Neural cell (in vitro differentiated cells): ENCODE results near the gene RPL28. TPM values are rescaled to one million over a fixed set of nuclear protein-coding genes. Genes with fewer than 3 reads are reported as not detected.

Source experiments
- H2AFZ ChIP-seq: fragments of 200-600, 300-800 bp; sonication (generic), shearing (Covaris generic); 2 replicates; pipeline ENCODE4 v1.6.0; 2014; ENCODE audit warnings: low read depth, mild to moderate bottlenecking, antibody characterized with exemption, low read length, moderate library complexity
- H3F3A ChIP-seq: fragments of 200-600 bp; shearing (Covaris generic); 2 replicates; pipeline ENCODE4 v1.6.1; 2016; ENCODE audit warnings: mild to moderate bottlenecking, moderate library complexity, mixed read lengths, antibody characterized with exemption, low read length; ENCODE audit not compliant: insufficient read depth, poor library complexity, severe bottlenecking
- H3K27ac ChIP-seq: fragments of 200-600, 300-800 bp; sonication (generic), shearing (Covaris generic); 2 replicates; pipeline ENCODE4 v1.5.1; 2014; ENCODE audit warnings: mild to moderate bottlenecking, low read length, moderate library complexity
- H3K27me3 ChIP-seq: fragments of 300-800, 200-600 bp; sonication (generic), shearing (Covaris generic); 2 replicates; pipeline ENCODE4 v1.6.0; 2014; ENCODE audit warnings: mild to moderate bottlenecking, low read depth, low read length, moderate library complexity; ENCODE audit not compliant: insufficient read depth
- H3K36me3 ChIP-seq: fragments of 300-800, 200-600 bp; sonication (generic), shearing (Covaris generic); 2 replicates; pipeline ENCODE4 v1.5.1; 2014; ENCODE audit warnings: mild to moderate bottlenecking, antibody characterized with exemption, low read length, moderate library complexity; ENCODE audit not compliant: insufficient read depth
- H3K4me2 ChIP-seq: fragments of 300-800, 200-600 bp; sonication (generic), shearing (Covaris generic); 2 replicates; pipeline ENCODE4 v1.6.0; 2014; ENCODE audit warnings: mild to moderate bottlenecking, low read length
- H3K4me3 ChIP-seq: fragments of 300-800, 200-600 bp; sonication (generic), shearing (Covaris generic); 2 replicates; pipeline ENCODE4 v1.5.1; 2014; ENCODE audit warnings: mild to moderate bottlenecking, low read length, moderate library complexity
- H3K79me2 ChIP-seq: fragments of 200-600 bp; shearing (Covaris generic); replicated peaks from 2 replicates; pipeline ENCODE4 v1.6.0; 2014; ENCODE audit warnings: mild to moderate bottlenecking, low read length, moderate library complexity; ENCODE audit not compliant: insufficient read depth
- H3K9ac ChIP-seq: fragments of 300-800, 200-600 bp; sonication (generic), shearing (Covaris generic); 2 replicates; pipeline ENCODE4 v1.6.1; 2016; ENCODE audit warnings: mild to moderate bottlenecking, low read length, mixed read lengths
- H3K9me2 ChIP-seq: fragments of 200-600 bp; shearing (Covaris generic); 2 replicates; pipeline ENCODE4 v1.6.1; 2016; ENCODE audit warnings: mild to moderate bottlenecking, low read length, mixed read lengths; ENCODE audit not compliant: insufficient read depth
- H3K9me3 ChIP-seq: fragments of 200-600, 300-800 bp; sonication (generic), shearing (Covaris generic); 2 replicates; pipeline ENCODE4 v1.6.1; 2016; ENCODE audit warnings: mild to moderate bottlenecking, mixed run types, low read length, moderate library complexity, mixed read lengths
- H4K20me1 ChIP-seq: fragments of 200-600 bp; shearing (Covaris generic); 2 replicates; pipeline ENCODE4 v1.6.1; 2016; ENCODE audit warnings: mild to moderate bottlenecking, mixed run types; ENCODE audit not compliant: insufficient read depth
- CTCF ChIP-seq: fragments of 450-650 bp; IDR thresholded peaks from 2 replicates; pipeline ENCODE4 v1.5.1; 2014; ENCODE audit warnings: antibody characterized with exemption, mild to moderate bottlenecking, moderate library complexity; ENCODE audit not compliant: poor library complexity, severe bottlenecking
- EP300 ChIP-seq: fragments of 450-650 bp; conservative IDR thresholded peaks from 2 replicates; pipeline ENCODE4 v1.6.1; 2014; ENCODE audit warnings: antibody characterized with exemption, mild to moderate bottlenecking, moderate library complexity; ENCODE audit not compliant: poor library complexity, severe bottlenecking
- EZH2 ChIP-seq: fragments of 200-600, 300-800 bp; shearing (Covaris generic), sonication (generic); IDR thresholded peaks from 2 replicates; pipeline ENCODE4 v1.6.1; 2014; ENCODE audit warnings: antibody characterized with exemption, low read length, borderline replicate concordance, mild to moderate bottlenecking; ENCODE audit not compliant: insufficient read depth, poor library complexity, severe bottlenecking
- MXI1 ChIP-seq: fragments of 450-650 bp; conservative IDR thresholded peaks from 2 replicates; pipeline ENCODE4 v1.6.1; 2014; ENCODE audit warnings: antibody characterized with exemption, mild to moderate bottlenecking; ENCODE audit not compliant: poor library complexity, severe bottlenecking
- POLR2AphosphoS5 ChIP-seq: IDR thresholded peaks from 2 replicates; pipeline ENCODE4 v1.6.1; 2012
- RAD21 ChIP-seq: fragments of 450-650 bp; conservative IDR thresholded peaks from 2 replicates; pipeline ENCODE4 v1.6.1; 2014; ENCODE audit warnings: antibody characterized with exemption, mild to moderate bottlenecking, moderate library complexity
- REST ChIP-seq: IDR thresholded peaks from 2 replicates; pipeline ENCODE4 v1.6.1; 2012; ENCODE audit warnings: borderline replicate concordance
- SMC3 ChIP-seq: fragments of 450-650 bp; conservative IDR thresholded peaks from 2 replicates; pipeline ENCODE4 v1.6.1; 2014; ENCODE audit warnings: antibody characterized with exemption, mild to moderate bottlenecking, moderate library complexity; ENCODE audit not compliant: poor library complexity
- TAF1 ChIP-seq: IDR thresholded peaks from 2 replicates; pipeline ENCODE4 v1.6.1; 2012; ENCODE audit warnings: low read depth
- polyA plus RNA-seq: library from polyadenylated mRNA; depleted of rRNA; stranded (reverse); fragments of >200 nt; gene quantifications from 2 replicates; pipeline ENCODE4 v1.2.3, GENCODE V29; 2014

RPL28 gene
- polyA plus RNA-seq, 1 donor from 2014 or later, result 195 TPM

GRCh38 chr19:55340784-55341147 is 45.0 kb upstream of the RPL28 start:
- Histone ChIP-seq H3F3A (no peaks in the 10 kb centered on the region), H3K9ac (peak overlapping the region; percentile 99), H4K20me1 (peaks cover 5% of the 10 kb centered on the region), H3K27ac (peak overlapping the region; percentile 98), H3K27me3 (no peaks in the 10 kb centered on the region), H3K4me3 (peak overlapping the region; percentile 95), H3K79me2 (peaks cover 10% of the 10 kb centered on the region), H3K9me3 (no peaks in the 10 kb centered on the region), H3K4me2 (peak overlapping the region; percentile 100), H2AFZ (no peak overlapping the region), H3K36me3 (no peaks in the 10 kb centered on the region), H3K9me2 (no peaks in the 10 kb centered on the region)
- TF ChIP-seq EZH2 (no peak), POLR2AphosphoS5 (peak; percentile 36), SMC3 (peak; percentile 42), REST (peak; percentile 45), TAF1 (no peak), MXI1 (no peak), RAD21 (peak; percentile 57), EP300 (no peak), CTCF (peak; percentile 63)

DNA sequence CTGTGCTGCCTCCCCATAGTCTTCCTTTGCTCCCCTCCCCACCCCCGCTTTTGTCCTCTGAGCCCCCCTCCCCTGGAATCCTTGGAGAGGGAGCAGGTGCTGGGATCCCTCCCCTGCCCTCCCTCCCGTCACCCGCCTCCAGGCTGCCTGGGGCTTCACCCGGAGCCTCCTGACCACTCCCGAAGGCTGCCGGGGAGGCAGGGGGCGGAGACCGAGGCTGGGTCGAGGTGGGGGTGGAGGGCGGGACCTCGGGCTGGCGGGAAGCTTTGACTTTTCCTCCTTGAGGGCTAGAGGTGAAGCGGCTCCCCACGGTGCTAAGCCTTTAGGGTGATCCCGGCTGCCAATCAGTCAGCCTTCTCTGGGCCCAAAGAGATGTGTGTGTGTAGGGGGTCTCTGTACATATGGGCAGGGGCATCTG is 44.6 kb upstream of the RPL28 start:
- peak; percentile 43 for TF ChIP-seq POLR2AphosphoS5
- TF ChIP-seq SMC3, result no peak
- TF ChIP-seq MXI1, result peak; percentile 19
- TF ChIP-seq TAF1, result no peak
- TF ChIP-seq EZH2, result no peak
- no peak for TF ChIP-seq RAD21
- TF ChIP-seq REST, result no peak
- H3K9ac ChIP-seq, result peak overlapping the region; percentile 99

More for the DNA sequence above, 44.6 kb upstream of the RPL28 start:
- H3K4me3 ChIP-seq, result peak overlapping the region; percentile 95
- no peaks in the 10 kb centered on the region for H3K9me3 ChIP-seq
- H3K36me3 ChIP-seq, result no peaks in the 10 kb centered on the region
- no peaks in the 10 kb centered on the region for H3K9me2 ChIP-seq
- peak overlapping the region; percentile 98 for H3K27ac ChIP-seq
- H3K79me2 ChIP-seq, result peaks cover 10% of the 10 kb centered on the region
- H2AFZ ChIP-seq, result no peak overlapping the region
- peak overlapping the region; percentile 100 for H3K4me2 ChIP-seq
- H4K20me1 ChIP-seq, result peaks cover 5% of the 10 kb centered on the region
- H3F3A ChIP-seq, result no peaks in the 10 kb centered on the region
- no peaks in the 10 kb centered on the region for H3K27me3 ChIP-seq
